Cardiac fibroblast (primary cell): ENCODE data around the gene MORN1.
"Not testable (repeated sequence)": the region's sequence is repeated elsewhere in the genome, so short reads cannot be mapped to it uniquely, and the experiment has no call there.

Experiments
- DNase-seq, 2 donors: peaks; one replicate each; pipeline versions ENCODE4 v3.0.0 to v3.0.0-alpha.2; 2010; ENCODE audit warnings: low read depth in 2 of 2
- H3K4me3 ChIP-seq, 2 donors: replicated peaks in 1 of 2; 1 replicate in 1 of 2; 2 replicates in 1 of 2; pipeline ENCODE4 v1.5.1; 2011; ENCODE audit warnings: low read depth in 2 of 2, low read length in 2 of 2, mild to moderate bottlenecking in 2 of 2, moderate library complexity in 1 of 2
- TF ChIP-seq, protein P1 (sequence below): IDR thresholded peaks from one replicate; pipeline ENCODE4 v1.5.1; 2011; ENCODE audit warnings: low read depth, mild to moderate bottlenecking, low read length, inconsistent platforms

The MORN1 gene

GRCh38 chr1:2334366-2334765, 57.0 kb downstream of the MORN1 start:
- DNase-seq: no peak
- H3K4me3 ChIP-seq: no peak overlapping the region
- TF ChIP-seq, protein P1, sequence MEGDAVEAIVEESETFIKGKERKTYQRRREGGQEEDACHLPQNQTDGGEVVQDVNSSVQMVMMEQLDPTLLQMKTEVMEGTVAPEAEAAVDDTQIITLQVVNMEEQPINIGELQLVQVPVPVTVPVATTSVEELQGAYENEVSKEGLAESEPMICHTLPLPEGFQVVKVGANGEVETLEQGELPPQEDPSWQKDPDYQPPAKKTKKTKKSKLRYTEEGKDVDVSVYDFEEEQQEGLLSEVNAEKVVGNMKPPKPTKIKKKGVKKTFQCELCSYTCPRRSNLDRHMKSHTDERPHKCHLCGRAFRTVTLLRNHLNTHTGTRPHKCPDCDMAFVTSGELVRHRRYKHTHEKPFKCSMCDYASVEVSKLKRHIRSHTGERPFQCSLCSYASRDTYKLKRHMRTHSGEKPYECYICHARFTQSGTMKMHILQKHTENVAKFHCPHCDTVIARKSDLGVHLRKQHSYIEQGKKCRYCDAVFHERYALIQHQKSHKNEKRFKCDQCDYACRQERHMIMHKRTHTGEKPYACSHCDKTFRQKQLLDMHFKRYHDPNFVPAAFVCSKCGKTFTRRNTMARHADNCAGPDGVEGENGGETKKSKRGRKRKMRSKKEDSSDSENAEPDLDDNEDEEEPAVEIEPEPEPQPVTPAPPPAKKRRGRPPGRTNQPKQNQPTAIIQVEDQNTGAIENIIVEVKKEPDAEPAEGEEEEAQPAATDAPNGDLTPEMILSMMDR: no peak

- DNase-seq, H3K4me3 ChIP-seq: not testable (repeated sequence)
Observed at GRCh38 chr1:2331580-2331979, 59.8 kb downstream of the MORN1 start.

DNA sequence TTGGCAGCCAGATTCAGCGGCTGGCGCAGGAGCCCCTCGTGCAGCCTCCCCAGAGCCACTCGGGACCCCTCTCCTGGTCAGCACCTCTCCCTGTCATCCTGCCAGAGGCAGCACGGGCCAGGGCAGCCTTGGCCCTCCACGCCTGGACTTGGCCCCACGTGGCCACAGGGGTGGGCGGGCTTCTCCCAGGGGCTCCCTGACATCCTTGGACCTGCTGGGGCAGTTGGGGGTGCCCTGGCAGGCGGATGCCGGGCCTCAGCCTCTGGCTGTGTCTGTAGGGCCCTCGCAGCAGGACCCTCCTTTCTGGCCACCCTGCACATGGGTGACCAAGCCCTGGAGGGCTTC, 60.2 kb downstream of the MORN1 start:
- DNase-seq: no peak
- TF ChIP-seq, protein P1: no peak
- H3K4me3 ChIP-seq: no peak overlapping the region

DNA sequence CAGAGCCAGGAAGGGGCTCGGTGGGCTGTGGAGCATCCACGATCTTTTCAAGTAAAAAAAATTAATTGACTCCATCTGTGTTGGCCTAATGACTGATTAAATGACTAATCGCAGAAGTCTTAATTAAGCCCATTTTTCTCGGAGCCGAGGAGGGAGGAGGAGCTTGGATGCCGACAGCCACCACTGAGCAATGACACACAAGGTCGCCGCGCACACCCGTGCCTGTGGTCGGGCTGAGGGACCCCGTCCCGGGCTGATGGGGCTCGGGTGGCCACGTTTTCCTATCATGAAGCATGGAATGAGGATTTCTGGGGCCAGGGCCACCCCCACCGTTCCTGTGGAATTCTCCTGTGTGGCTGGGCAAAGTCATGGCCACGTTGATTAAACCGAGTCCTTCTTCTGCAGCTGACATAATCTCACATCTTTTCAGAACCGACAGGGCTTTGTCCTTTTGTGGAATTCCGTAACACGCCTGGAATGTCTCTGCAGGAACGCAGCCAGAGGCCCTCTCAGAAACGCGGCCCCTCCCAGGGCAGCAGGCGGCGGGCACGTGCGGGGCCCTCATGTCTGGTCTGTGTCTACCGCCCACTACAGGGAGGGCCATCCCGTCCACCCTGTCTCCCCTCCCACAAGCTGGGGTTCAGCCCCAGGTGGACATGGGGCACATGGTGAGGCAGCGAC, 60.7 kb downstream of the MORN1 start:
- no peak overlapping the region for H3K4me3 ChIP-seq
- TF ChIP-seq, protein P1: no peak
- peak; percentile 81 to 87 for DNase-seq

GRCh38 chr1:2330035-2330434, 61.3 kb downstream of the MORN1 start:
- TF ChIP-seq, protein P1: no peak
- no peak for DNase-seq
- H3K4me3 ChIP-seq: no peak overlapping the region

DNA sequence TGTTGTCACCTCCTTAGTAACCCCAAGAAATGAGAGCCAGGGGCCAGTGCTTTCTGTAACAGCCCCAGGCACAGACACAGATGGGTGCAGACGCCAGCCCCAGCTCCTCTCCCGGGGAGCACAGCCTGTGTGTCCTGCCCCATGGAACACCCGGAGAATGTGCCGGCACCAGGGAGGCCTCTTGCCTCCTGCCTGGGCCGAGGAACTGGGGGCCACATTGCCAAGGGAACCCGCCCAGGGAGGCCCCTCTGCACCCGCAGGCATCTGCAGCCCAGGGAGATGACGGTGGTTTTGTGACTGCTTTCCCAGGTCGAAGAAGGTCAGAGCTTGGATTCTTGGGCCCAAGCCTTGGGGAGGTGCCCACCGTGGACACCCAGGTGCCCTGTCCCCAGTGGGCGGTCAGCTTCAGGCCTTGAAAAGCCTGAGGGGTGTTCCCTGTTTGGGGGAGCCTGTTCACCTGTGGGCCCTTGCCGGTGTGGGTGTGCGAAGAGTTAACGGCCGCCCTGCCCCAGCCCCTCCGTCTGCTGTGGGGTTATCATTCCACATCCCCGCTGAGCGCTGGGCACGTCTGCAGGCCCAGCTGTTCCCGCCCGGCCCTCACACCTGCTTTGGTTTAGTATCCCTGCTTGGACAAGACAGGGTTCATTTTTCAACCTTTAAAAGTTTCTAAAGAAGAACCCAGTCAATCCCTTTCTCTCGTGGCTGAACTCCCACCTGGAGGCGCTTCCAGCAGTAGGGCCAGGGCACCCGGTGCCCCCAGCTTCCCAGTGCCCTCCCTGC, 62.5 kb downstream of the MORN1 start:
- TF ChIP-seq, protein P1: no peak
- no peak for DNase-seq
- no peak overlapping the region for H3K4me3 ChIP-seq

DNA sequence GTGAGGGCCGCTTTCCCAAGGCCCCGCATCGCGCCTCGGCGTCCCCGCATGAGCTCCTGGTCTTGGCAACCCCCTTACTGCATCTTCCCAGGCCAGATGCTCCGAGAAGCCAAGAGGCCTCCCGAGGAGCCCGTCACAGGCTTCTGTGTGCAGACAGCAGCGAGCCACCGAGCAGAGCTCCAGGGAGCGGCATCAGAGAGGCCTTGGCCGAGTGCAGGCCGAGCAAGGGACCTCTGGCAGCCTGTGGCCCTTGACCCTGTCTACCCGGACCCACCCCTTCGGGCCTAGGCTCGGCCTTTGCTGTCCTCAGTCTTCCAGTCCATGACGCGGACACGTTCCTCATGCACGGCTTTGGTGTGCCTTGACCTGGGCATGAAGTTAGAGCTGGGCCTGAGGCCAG, 63.5 kb downstream of the MORN1 start:
- TF ChIP-seq, protein P1: no peak
- no peak overlapping the region for H3K4me3 ChIP-seq
- DNase-seq: no peak

GRCh38 chr1:2327162-2327561, 64.2 kb downstream of the MORN1 start:
- H3K4me3 ChIP-seq, DNase-seq: not testable (repeated sequence)
